ENCODE results near the gene TM4SF4.
"Not testable (repeated sequence)": the region's sequence is repeated elsewhere in the genome, so short reads cannot be mapped to it uniquely, and the experiment has no call there.

The TM4SF4 gene

DNA sequence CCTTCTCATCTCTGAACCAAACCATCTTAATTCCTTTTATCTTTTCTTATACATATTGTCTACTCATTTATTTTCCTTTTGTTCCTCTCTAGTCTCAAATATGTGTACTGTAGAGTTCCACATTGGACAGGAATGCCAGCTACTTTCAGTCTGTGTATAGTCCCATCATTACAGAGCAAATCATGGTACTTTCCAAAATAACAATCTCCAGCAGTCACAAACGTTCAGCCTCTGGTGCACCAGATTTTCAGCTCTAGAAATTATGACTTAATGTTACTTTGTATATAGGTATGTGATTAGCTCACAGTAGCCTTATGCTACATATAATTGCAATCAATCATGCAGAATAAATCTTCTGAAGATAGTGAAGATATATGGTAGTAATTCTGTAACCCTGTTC, 32.5 kb upstream of the TM4SF4 start:
- no peak overlapping the region for H3K4me3 ChIP-seq (ENCODE audit: low read length in 2 of 2)
- H3K9me3 ChIP-seq (ENCODE audit: control insufficient read depth in 2 of 2, low read length in 2 of 2) = no peaks in the 10 kb centered on the region
- H3K9ac ChIP-seq (ENCODE audit: low read length in 2 of 2) = no peak overlapping the region
- H3K4me1 ChIP-seq (ENCODE audit: control insufficient read depth, insufficient read depth, low read length) = no peaks in the 10 kb centered on the region
- no peaks in the 10 kb centered on the region for H3K36me3 ChIP-seq (ENCODE audit: control insufficient read depth in 2 of 2, insufficient read depth in 2 of 2, low read length in 2 of 2)
- H3K27ac ChIP-seq (ENCODE audit: low read length) = no peak overlapping the region
- no peaks in the 10 kb centered on the region for H3K27me3 ChIP-seq (ENCODE audit: control insufficient read depth in 1 of 2, insufficient read depth in 2 of 2, low read length in 2 of 2)

DNA sequence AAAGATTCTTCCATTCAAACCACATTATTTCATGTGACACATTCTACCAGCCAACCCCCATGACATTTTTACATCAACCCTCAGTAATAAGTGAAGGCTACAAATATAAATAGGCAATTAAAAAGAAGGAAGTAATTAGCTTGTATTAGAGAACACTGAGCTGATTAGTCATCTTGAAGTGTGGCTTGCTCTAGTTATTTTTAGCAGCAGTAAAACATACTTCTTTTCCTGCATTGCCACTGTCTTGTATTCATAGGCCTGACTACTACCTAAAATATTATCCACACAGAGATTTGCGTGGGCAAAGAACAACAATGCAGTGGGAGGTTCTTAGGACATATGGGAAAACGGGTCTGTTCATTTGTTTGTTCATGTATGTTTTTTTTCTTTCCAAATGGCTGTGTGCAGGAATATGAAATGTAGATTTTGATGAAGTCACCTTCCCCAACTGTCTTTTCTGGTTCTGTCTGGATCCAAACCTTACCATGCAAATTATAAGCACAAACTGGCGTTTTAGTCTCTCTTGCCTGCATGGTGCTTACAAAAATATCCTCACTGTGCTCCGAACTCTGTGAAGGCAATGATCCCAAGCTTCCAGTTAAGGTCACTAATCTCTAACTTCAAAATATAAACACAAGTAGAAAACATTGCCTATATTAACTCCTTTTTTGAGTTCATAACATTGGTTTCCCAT, 31.5 kb upstream of the TM4SF4 start:
- Histone ChIP-seq H3K27me3 (ENCODE audit: control insufficient read depth in 1 of 2, insufficient read depth in 2 of 2, low read length in 2 of 2) (no peaks in the 10 kb centered on the region), H3K9me3 (ENCODE audit: control insufficient read depth in 2 of 2, low read length in 2 of 2) (no peaks in the 10 kb centered on the region), H3K4me3 (ENCODE audit: low read length in 2 of 2) (no peak overlapping the region), H3K36me3 (ENCODE audit: control insufficient read depth in 2 of 2, insufficient read depth in 2 of 2, low read length in 2 of 2) (no peaks in the 10 kb centered on the region), H3K27ac (ENCODE audit: low read length) (no peak overlapping the region), H3K4me1 (ENCODE audit: control insufficient read depth, insufficient read depth, low read length) (no peaks in the 10 kb centered on the region), H3K9ac (ENCODE audit: low read length in 2 of 2) (no peak overlapping the region)

DNA sequence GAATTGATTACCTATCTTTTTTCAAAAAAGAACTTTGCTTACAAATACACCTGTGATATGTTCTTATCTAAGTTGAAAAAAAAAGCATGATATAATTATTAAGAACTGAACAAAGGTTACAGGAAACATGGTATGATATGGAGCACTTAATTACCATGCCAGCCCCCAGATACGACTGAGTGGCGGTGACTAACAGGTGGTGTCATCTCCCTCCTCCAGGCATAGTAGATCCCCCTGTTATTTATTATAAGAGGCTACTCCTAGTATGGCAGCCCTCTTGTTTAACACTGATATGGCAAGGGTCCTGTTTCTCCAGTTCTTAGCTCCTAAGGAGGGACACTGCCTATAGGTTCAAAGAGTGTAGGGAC, 31.0 kb upstream of the TM4SF4 start:
- Histone ChIP-seq H3K27me3 (ENCODE audit: control insufficient read depth in 1 of 2, insufficient read depth in 2 of 2, low read length in 2 of 2) (no peaks in the 10 kb centered on the region), H3K4me1 (ENCODE audit: control insufficient read depth, insufficient read depth, low read length) (no peaks in the 10 kb centered on the region), H3K4me3 (ENCODE audit: low read length in 2 of 2) (no peak overlapping the region), H3K27ac (ENCODE audit: low read length) (no peak overlapping the region), H3K9ac (ENCODE audit: low read length in 2 of 2) (no peak overlapping the region), H3K9me3 (ENCODE audit: control insufficient read depth in 2 of 2, low read length in 2 of 2) (no peaks in the 10 kb centered on the region), H3K36me3 (ENCODE audit: control insufficient read depth in 2 of 2, insufficient read depth in 2 of 2, low read length in 2 of 2) (no peaks in the 10 kb centered on the region)

DNA sequence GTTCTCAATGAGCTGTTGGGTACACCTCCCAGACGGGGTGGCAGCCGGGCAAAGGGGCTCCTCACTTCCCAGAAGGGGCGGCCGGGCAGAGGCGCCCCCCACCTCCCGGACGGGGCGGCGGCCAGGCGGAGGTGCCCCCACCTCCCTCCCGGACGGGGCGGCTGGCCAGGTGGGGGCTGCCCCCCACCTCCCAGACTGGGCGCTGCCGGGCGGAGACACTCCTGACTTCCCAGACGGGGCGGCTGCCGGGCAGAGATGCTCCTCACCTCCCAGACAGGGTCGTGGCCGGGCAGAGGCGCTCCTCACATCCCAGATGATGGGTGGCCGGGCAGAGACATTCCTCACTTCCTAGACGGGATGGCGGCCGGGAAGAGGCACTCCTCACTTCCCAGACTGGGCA, 29.6 kb upstream of the TM4SF4 start:
- H3K27me3 ChIP-seq (ENCODE audit: control insufficient read depth in 1 of 2, insufficient read depth in 2 of 2, low read length in 2 of 2); H3K9me3 ChIP-seq (ENCODE audit: control insufficient read depth in 2 of 2, low read length in 2 of 2); H3K36me3 ChIP-seq (ENCODE audit: control insufficient read depth in 2 of 2, insufficient read depth in 2 of 2, low read length in 2 of 2); H3K4me1 ChIP-seq (ENCODE audit: control insufficient read depth, insufficient read depth, low read length); H3K27ac ChIP-seq (ENCODE audit: low read length); H3K4me3 ChIP-seq (ENCODE audit: low read length in 2 of 2); H3K9ac ChIP-seq (ENCODE audit: low read length in 2 of 2): not testable (repeated sequence)

DNA sequence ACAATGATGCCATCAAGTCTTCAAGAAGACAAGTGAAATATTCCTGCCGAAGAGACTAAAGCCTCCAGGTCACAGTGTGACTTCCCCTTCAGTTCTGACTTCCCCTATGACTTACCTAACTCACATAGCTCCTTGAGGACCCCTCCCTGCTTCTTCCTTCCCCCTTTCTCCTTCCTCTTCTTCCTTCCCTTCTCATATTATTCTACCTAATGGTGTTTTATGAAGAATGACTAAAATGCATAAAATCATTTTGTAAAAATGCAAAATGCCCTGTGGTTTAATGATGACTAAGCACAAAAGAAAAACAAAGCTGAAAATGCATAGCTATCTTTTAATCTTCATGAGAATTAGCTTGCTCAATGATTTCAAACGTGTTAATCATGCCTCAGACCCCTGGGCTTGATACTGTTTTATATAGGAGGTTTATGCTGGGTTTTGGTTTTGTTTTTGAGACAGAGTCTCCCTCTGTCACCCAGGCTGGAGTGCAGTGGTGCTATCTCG, 26.1 kb upstream of the TM4SF4 start:
- Histone ChIP-seq H3K27me3 (ENCODE audit: control insufficient read depth in 1 of 2, insufficient read depth in 2 of 2, low read length in 2 of 2) (no peaks in the 10 kb centered on the region), H3K4me3 (ENCODE audit: low read length in 2 of 2) (no peak overlapping the region), H3K9ac (ENCODE audit: low read length in 2 of 2) (no peak overlapping the region), H3K4me1 (ENCODE audit: control insufficient read depth, insufficient read depth, low read length) (no peaks in the 10 kb centered on the region), H3K9me3 (ENCODE audit: control insufficient read depth in 2 of 2, low read length in 2 of 2) (no peaks in the 10 kb centered on the region), H3K36me3 (ENCODE audit: control insufficient read depth in 2 of 2, insufficient read depth in 2 of 2, low read length in 2 of 2) (no peaks in the 10 kb centered on the region), H3K27ac (ENCODE audit: low read length) (no peak overlapping the region)

DNA sequence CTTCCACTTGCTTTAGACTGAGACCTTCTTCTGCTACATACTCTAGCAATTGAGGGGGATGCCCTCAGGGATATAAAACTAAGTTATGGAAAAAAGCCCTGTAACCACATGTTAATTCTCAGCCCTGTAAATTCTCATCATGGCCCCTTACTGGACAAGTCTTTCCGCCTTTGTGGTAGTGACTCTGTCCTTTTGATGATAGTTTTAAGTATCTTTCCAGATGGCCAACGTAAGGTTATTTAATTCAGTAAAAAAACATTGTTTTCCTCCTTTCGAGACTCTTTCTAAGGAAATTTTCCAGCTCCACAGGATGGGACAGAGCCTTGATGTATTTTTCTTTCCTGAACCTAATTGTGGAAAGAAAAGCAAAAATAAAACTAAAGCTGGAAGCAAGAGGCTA, 25.3 kb upstream of the TM4SF4 start:
- H3K4me3 ChIP-seq (ENCODE audit: low read length in 2 of 2) = no peak overlapping the region
- no peaks in the 10 kb centered on the region for H3K36me3 ChIP-seq (ENCODE audit: control insufficient read depth in 2 of 2, insufficient read depth in 2 of 2, low read length in 2 of 2)
- H3K27ac ChIP-seq (ENCODE audit: low read length) = no peak overlapping the region
- H3K9ac ChIP-seq (ENCODE audit: low read length in 2 of 2) = no peak overlapping the region
- H3K4me1 ChIP-seq (ENCODE audit: control insufficient read depth, insufficient read depth, low read length) = no peaks in the 10 kb centered on the region
- H3K9me3 ChIP-seq (ENCODE audit: control insufficient read depth in 2 of 2, low read length in 2 of 2) = no peaks in the 10 kb centered on the region
- no peaks in the 10 kb centered on the region for H3K27me3 ChIP-seq (ENCODE audit: control insufficient read depth in 1 of 2, insufficient read depth in 2 of 2, low read length in 2 of 2)

DNA sequence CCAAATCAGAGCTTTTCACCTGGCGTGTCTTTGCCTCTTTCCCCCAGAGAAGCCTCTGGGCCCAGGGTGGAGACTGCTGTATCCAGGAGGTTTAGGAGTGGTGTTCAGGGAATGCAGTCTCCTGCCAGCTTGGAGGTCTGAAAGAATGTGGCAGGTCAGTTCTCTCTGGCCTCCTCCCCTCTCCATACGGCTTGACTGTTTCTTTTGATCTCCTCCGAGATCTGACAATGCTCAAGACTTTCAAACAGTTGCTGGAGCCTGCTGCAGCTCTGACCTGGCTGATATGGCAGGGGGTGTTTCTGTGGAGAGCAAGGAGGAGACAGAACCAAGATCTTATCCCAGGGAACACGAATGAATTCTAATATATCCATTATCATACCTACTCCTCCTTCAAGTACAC, 24.7 kb upstream of the TM4SF4 start:
- H3K4me3 ChIP-seq (ENCODE audit: low read length in 2 of 2) = no peak overlapping the region
- H3K9ac ChIP-seq (ENCODE audit: low read length in 2 of 2) = no peak overlapping the region
- H3K27me3 ChIP-seq (ENCODE audit: control insufficient read depth in 1 of 2, insufficient read depth in 2 of 2, low read length in 2 of 2) = no peaks in the 10 kb centered on the region
- H3K9me3 ChIP-seq (ENCODE audit: control insufficient read depth in 2 of 2, low read length in 2 of 2) = no peaks in the 10 kb centered on the region
- H3K4me1 ChIP-seq (ENCODE audit: control insufficient read depth, insufficient read depth, low read length) = no peaks in the 10 kb centered on the region
- no peak overlapping the region for H3K27ac ChIP-seq (ENCODE audit: low read length)
- no peaks in the 10 kb centered on the region for H3K36me3 ChIP-seq (ENCODE audit: control insufficient read depth in 2 of 2, insufficient read depth in 2 of 2, low read length in 2 of 2)

DNA sequence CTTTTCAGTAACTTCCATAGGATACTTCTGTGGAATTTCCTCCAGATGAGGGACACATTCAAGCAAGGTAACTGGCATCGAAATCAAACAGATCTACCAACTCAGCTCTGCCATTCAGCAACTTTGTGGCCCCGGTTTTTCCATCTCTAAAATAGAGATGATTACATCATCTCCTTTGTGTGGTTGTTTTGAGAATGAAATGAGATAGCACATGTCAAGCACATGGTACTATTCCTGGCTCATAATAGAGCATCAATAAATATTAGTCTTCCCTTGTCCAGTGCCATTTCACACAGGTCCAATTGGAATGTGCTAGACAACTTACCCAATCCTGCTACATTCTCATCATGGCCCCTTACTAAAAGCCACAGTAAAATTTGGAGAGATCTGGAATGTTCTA, 24.2 kb upstream of the TM4SF4 start:
- no peaks in the 10 kb centered on the region for H3K9me3 ChIP-seq (ENCODE audit: control insufficient read depth in 2 of 2, low read length in 2 of 2)
- no peak overlapping the region for H3K9ac ChIP-seq (ENCODE audit: low read length in 2 of 2)
- no peaks in the 10 kb centered on the region for H3K27me3 ChIP-seq (ENCODE audit: control insufficient read depth in 1 of 2, insufficient read depth in 2 of 2, low read length in 2 of 2)
- no peaks in the 10 kb centered on the region for H3K36me3 ChIP-seq (ENCODE audit: control insufficient read depth in 2 of 2, insufficient read depth in 2 of 2, low read length in 2 of 2)
- H3K4me1 ChIP-seq (ENCODE audit: control insufficient read depth, insufficient read depth, low read length) = no peaks in the 10 kb centered on the region
- no peak overlapping the region for H3K4me3 ChIP-seq (ENCODE audit: low read length in 2 of 2)
- no peak overlapping the region for H3K27ac ChIP-seq (ENCODE audit: low read length)

DNA sequence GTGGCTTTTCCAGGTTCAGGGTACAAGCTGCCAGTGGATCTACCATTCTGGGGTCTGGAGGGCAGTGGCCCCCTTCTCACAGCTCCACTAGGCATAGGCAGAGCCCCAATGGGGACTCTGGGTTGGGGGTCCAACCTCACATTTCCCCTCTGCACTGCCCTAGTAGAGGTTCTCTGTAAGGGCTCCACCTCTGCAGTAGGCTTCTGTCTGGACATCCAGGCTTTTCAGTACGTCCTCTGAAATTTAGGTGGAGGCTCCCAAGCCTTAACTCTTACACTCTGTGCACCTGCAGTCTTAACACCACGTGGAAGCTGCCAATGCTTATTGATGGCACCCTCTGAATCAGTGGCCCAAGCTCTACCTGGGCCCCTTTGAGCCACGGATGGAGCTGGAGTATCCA, 22.5 kb upstream of the TM4SF4 start:
- no peaks in the 10 kb centered on the region for H3K27me3 ChIP-seq (ENCODE audit: control insufficient read depth in 1 of 2, insufficient read depth in 2 of 2, low read length in 2 of 2)
- H3K36me3 ChIP-seq (ENCODE audit: control insufficient read depth in 2 of 2, insufficient read depth in 2 of 2, low read length in 2 of 2) = no peaks in the 10 kb centered on the region
- no peaks in the 10 kb centered on the region for H3K9me3 ChIP-seq (ENCODE audit: control insufficient read depth in 2 of 2, low read length in 2 of 2)
- no peak overlapping the region for H3K9ac ChIP-seq (ENCODE audit: low read length in 2 of 2)
- H3K27ac ChIP-seq (ENCODE audit: low read length) = no peak overlapping the region
- H3K4me1 ChIP-seq (ENCODE audit: control insufficient read depth, insufficient read depth, low read length) = no peaks in the 10 kb centered on the region
- no peak overlapping the region for H3K4me3 ChIP-seq (ENCODE audit: low read length in 2 of 2)

DNA sequence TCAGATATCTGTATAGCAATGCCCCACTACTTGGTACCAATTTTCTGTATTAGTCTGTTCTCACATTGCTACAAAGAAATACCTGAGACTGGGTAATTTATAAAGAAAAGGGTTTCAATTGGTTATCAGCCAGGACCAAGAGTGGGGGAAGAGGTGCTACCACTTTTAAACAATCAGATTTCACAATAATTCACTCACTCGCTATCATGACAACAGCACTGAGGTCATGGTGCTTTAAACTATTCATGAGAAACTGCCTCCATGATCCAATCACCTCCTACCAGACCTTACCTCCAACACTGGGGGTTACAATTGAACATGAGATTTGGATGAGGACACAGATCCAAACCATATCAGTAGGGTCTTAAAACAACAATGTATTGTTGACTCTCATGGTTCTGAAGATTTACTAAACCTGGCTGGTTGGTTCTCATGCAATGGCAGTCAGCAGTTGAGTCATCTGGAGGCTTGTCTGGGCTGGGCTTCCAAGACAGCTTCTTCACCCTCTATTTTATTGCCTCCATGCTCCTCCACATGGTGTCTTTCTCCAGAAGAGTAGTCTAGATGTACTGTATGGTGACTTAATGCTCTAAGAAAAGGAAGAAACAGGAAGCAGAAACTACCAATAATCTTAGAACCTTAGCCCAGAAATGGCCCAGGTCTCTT, 21.2 kb upstream of the TM4SF4 start:
- no peak overlapping the region for H3K9ac ChIP-seq (ENCODE audit: low read length in 2 of 2)
- H3K9me3 ChIP-seq (ENCODE audit: control insufficient read depth in 2 of 2, low read length in 2 of 2) = no peaks in the 10 kb centered on the region
- no peaks in the 10 kb centered on the region for H3K27me3 ChIP-seq (ENCODE audit: control insufficient read depth in 1 of 2, insufficient read depth in 2 of 2, low read length in 2 of 2)
- H3K4me1 ChIP-seq (ENCODE audit: control insufficient read depth, insufficient read depth, low read length) = no peaks in the 10 kb centered on the region
- no peak overlapping the region for H3K27ac ChIP-seq (ENCODE audit: low read length)
- no peak overlapping the region for H3K4me3 ChIP-seq (ENCODE audit: low read length in 2 of 2)
- no peaks in the 10 kb centered on the region for H3K36me3 ChIP-seq (ENCODE audit: control insufficient read depth in 2 of 2, insufficient read depth in 2 of 2, low read length in 2 of 2)

DNA sequence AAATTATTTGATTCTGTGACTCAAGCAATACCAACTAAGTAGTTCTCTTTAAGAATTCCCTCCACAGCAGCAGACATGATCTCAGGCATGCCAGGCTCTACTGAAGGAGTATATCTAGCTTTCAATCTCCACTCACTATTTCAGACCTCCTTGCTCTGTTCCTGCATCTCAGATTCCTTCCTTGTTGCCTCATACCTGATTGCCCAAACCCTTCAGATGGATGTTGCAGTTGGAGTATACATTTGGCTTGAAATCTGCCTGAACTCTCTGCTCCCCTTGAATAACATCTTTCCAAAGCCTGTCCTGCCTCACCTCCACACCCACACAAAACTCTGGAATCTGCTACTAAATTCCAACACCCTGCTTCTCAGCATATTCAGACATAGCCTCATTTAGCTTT, 19.8 kb upstream of the TM4SF4 start:
- Histone ChIP-seq H3K4me1 (ENCODE audit: control insufficient read depth, insufficient read depth, low read length) (no peaks in the 10 kb centered on the region), H3K4me3 (ENCODE audit: low read length in 2 of 2) (no peak overlapping the region), H3K27me3 (ENCODE audit: control insufficient read depth in 1 of 2, insufficient read depth in 2 of 2, low read length in 2 of 2) (no peaks in the 10 kb centered on the region), H3K9ac (ENCODE audit: low read length in 2 of 2) (no peak overlapping the region), H3K27ac (ENCODE audit: low read length) (no peak overlapping the region), H3K9me3 (ENCODE audit: control insufficient read depth in 2 of 2, low read length in 2 of 2) (no peaks in the 10 kb centered on the region), H3K36me3 (ENCODE audit: control insufficient read depth in 2 of 2, insufficient read depth in 2 of 2, low read length in 2 of 2) (no peaks in the 10 kb centered on the region)

Data from stomach smooth muscle (tissue), 2 donors.